H9 (cell line): ENCODE results near the gene HS6ST3. TPM values are rescaled to one million over a fixed set of nuclear protein-coding genes. Genes with fewer than 3 reads are reported as not detected.

Source experiments
- DNase-seq: peaks from one replicate; pipeline ENCODE4 v3.0.0-alpha.2; 2017
- H2AFZ ChIP-seq: one replicate; pipeline ENCODE4 v1.6.1; 2013; ENCODE audit warnings: mild to moderate bottlenecking, low read length, control low read depth, moderate library complexity
- H2AK5ac ChIP-seq: 2 replicates; pipeline ENCODE4 v1.6.1; 2013; ENCODE audit warnings: low read length, control low read depth, mixed read lengths; ENCODE audit not compliant: insufficient read length
- H2BK120ac ChIP-seq: one replicate; pipeline ENCODE4 v1.6.1; 2013; ENCODE audit warnings: low read depth, mild to moderate bottlenecking, low read length, control low read depth, inconsistent platforms; ENCODE audit not compliant: poor library complexity, severe bottlenecking
- H2BK12ac ChIP-seq: 2 replicates; pipeline ENCODE4 v1.6.1; 2013; ENCODE audit warnings: low read length, control low read depth, mixed read lengths, low read depth; ENCODE audit not compliant: insufficient read length
- H2BK15ac ChIP-seq: 2 replicates; pipeline ENCODE4 v1.6.1; 2013; ENCODE audit warnings: low read depth, low read length, control low read depth
- H2BK20ac ChIP-seq: one replicate; pipeline ENCODE4 v1.6.1; 2013; ENCODE audit warnings: low read depth, mild to moderate bottlenecking, low read length, control low read depth, inconsistent platforms; ENCODE audit not compliant: poor library complexity, severe bottlenecking
- H2BK5ac ChIP-seq: 2 replicates; pipeline ENCODE4 v1.6.1; 2013; ENCODE audit warnings: low read length, control low read depth, mixed read lengths; ENCODE audit not compliant: insufficient read length
- H3K14ac ChIP-seq: 2 replicates; pipeline ENCODE4 v1.6.1; 2013; ENCODE audit warnings: low read length, control low read depth; ENCODE audit not compliant: insufficient read depth
- H3K18ac ChIP-seq: 2 replicates; pipeline ENCODE4 v1.6.1; 2013; ENCODE audit warnings: low read depth, mild to moderate bottlenecking, mixed read lengths, low read length, control low read depth; ENCODE audit not compliant: insufficient read length
- H3K23ac ChIP-seq: 2 replicates; pipeline ENCODE4 v1.6.1; 2013; ENCODE audit warnings: low read length, control low read depth, mixed read lengths, low read depth; ENCODE audit not compliant: insufficient read length
- H3K23me2 ChIP-seq: 2 replicates; pipeline ENCODE4 v1.6.1; 2013; ENCODE audit warnings: low read depth, mild to moderate bottlenecking, mixed read lengths, low read length, control low read depth; ENCODE audit not compliant: insufficient read length, poor library complexity, severe bottlenecking
- H3K27ac ChIP-seq: 2 replicates; pipeline ENCODE4 v1.5.1; 2013; ENCODE audit warnings: low read length, control low read depth, mixed read lengths, low read depth; ENCODE audit not compliant: insufficient read length
- H3K27me3 ChIP-seq: 2 replicates; pipeline ENCODE4 v1.6.1; 2013; ENCODE audit warnings: low read length, control low read depth, inconsistent platforms; ENCODE audit not compliant: insufficient read depth
- H3K4ac ChIP-seq: 2 replicates; pipeline ENCODE4 v1.6.1; 2013; ENCODE audit warnings: low read depth, mild to moderate bottlenecking, control low read depth, inconsistent platforms, low read length, moderate library complexity
- H3K4me1 ChIP-seq: 2 replicates; pipeline ENCODE4 v1.6.1; 2013; ENCODE audit warnings: low read length, control low read depth, inconsistent platforms; ENCODE audit not compliant: insufficient read depth
- H3K4me2 ChIP-seq: 2 replicates; pipeline ENCODE4 v1.6.1; 2013; ENCODE audit warnings: low read length, control low read depth, mixed read lengths; ENCODE audit not compliant: insufficient read length, insufficient read depth
- H3K56ac ChIP-seq: 2 replicates; pipeline ENCODE4 v1.6.1; 2013; ENCODE audit warnings: low read depth, mild to moderate bottlenecking, mixed read lengths, low read length, control low read depth; ENCODE audit not compliant: insufficient read length
- H3K79me1 ChIP-seq: 2 replicates; pipeline ENCODE4 v1.6.1; 2013; ENCODE audit warnings: low read depth, mild to moderate bottlenecking, moderate library complexity, low read length, control low read depth, inconsistent platforms; ENCODE audit not compliant: insufficient read depth, poor library complexity, severe bottlenecking
- H3K79me2 ChIP-seq: 2 replicates; pipeline ENCODE4 v1.6.1; 2013; ENCODE audit warnings: low read length, control low read depth, inconsistent platforms; ENCODE audit not compliant: insufficient read depth
- H3K9ac ChIP-seq: 2 replicates; pipeline ENCODE4 v1.6.1; 2013; ENCODE audit warnings: low read length, control low read depth, mixed read lengths; ENCODE audit not compliant: insufficient read length; ENCODE audit errors: extremely low read depth
- H3K9me3 ChIP-seq: one replicate; pipeline ENCODE4 v1.6.1; 2013; ENCODE audit warnings: low read depth, low read length, inconsistent platforms; ENCODE audit not compliant: control insufficient read depth
- H3T11ph ChIP-seq: one replicate; pipeline ENCODE4 v1.6.1; 2013; ENCODE audit warnings: mild to moderate bottlenecking, low read length, control low read depth, inconsistent platforms
- H4K20me1 ChIP-seq: one replicate; pipeline ENCODE4 v1.6.1; 2013; ENCODE audit not compliant: control insufficient read depth, insufficient read length, insufficient read depth
- H4K5ac ChIP-seq: 2 replicates; pipeline ENCODE4 v1.6.1; 2013; ENCODE audit warnings: low read depth, mild to moderate bottlenecking, mixed read lengths, low read length, control low read depth; ENCODE audit not compliant: insufficient read length
- H4K8ac ChIP-seq: replicated peaks from 2 replicates; pipeline ENCODE4 v1.6.1; 2013; ENCODE audit warnings: low read length, control low read depth, mixed read lengths, low read depth; ENCODE audit not compliant: insufficient read length
- H4K91ac ChIP-seq: 2 replicates; pipeline ENCODE4 v1.6.1; 2013; ENCODE audit warnings: low read depth, mild to moderate bottlenecking, moderate library complexity, mixed read lengths, low read length, control low read depth; ENCODE audit not compliant: insufficient read length
- H3K27ac Mint-ChIP-seq, 3 experiments: 2 replicates in 2 of 3; 3 replicates in 1 of 3; pipeline ENCODE4 v1.8.0; 2020 to 2021; ENCODE audit warnings: mixed read lengths in 3 of 3, mild to moderate bottlenecking in 1 of 3, moderate library complexity in 1 of 3
- H3K27me3 Mint-ChIP-seq: 2 replicates; pipeline ENCODE4 v1.8.0; 2021; ENCODE audit warnings: low read depth, mild to moderate bottlenecking, moderate library complexity, mixed read lengths
- H3K36me3 Mint-ChIP-seq, 3 experiments: 2 replicates in 2 of 3; 3 replicates in 1 of 3; pipeline ENCODE4 v1.8.0; 2020 to 2021; ENCODE audit warnings: low read depth in 3 of 3, mixed read lengths in 3 of 3; ENCODE audit not compliant: insufficient read depth in 1 of 3
- H3K4me1 Mint-ChIP-seq, 2 experiments: 2 replicates each; pipeline ENCODE4 v1.8.0; 2020; ENCODE audit warnings: mixed read lengths in 2 of 2
- H3K4me3 Mint-ChIP-seq, 2 experiments: 2 replicates in 1 of 2; 3 replicates in 1 of 2; pipeline ENCODE4 v1.8.0; 2020 to 2021; ENCODE audit warnings: mild to moderate bottlenecking in 2 of 2, mixed read lengths in 2 of 2, moderate library complexity in 1 of 2
- H3K9me3 Mint-ChIP-seq, 2 experiments: 2 replicates in 1 of 2; 3 replicates in 1 of 2; pipeline ENCODE4 v1.8.0; 2020; ENCODE audit warnings: mild to moderate bottlenecking in 2 of 2, mixed read lengths in 2 of 2, moderate library complexity in 1 of 2
- CTCF ChIP-seq: fragments of 200-600 bp; sonication (generic); conservative IDR thresholded peaks from 3 replicates; pipeline ENCODE4 v1.8.0; 2021; ENCODE audit warnings: antibody characterized with exemption, mild to moderate bottlenecking
- WGBS: extraction: QIAGEN DNeasy Blood & Tissue Kit; methylation state at CpG from one replicate; pipeline ENCODE4 v1.1.7; 2013; ENCODE audit warnings: missing lambda C conversion rate, low lambda C conversion rate, mixed read lengths; ENCODE audit not compliant: insufficient read length; ENCODE audit errors: extremely low coverage; 5-methylcytosine and 5-hydroxymethylcytosine counted together
- total RNA-seq: library from RNA; stranded (reverse); gene quantifications from 2 replicates; pipeline ENCODE4 v1.2.1, GENCODE V29; 2021

Gene HS6ST3
- total RNA-seq, 1 experiment from 2014 or later, result 0.44 TPM

DNA sequence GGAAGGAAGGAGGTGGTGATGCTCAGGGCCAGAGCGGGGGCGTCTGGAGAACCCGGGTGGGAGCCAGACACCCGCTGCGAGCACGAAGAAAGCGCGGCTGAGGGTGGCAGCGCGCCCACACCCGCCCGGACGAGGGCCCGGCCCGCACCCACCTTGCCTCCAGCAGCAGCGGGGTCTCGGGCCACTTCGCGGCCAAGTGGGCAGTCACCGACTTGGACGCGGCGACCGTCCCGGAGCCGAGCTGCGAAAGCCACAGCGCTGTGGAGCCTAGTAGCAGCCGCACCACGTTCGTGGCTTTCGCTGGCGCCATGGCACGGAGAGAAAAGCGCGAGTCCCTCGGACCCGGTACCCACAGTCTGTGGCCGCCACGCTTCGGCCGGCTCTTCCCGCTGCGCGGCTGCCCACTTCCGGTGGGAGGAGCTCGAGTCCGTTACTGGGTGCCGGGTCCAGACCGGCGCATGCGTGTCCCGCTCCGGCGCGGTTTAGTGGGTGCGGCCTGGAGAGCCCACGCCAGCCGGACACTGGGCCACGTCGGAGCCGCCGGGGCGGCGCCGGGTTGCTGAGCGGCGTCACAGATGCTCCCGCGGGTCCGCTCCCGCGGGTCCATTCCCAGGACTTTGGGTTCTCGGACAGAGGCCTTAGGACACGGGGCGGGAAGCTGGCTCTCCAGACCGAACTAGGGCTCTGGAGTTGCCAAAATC lies 36.8 kb upstream of the HS6ST3 start, which contains the start of gene UGGT2:
TSS of gene UGGT2 (minus strand) at position 399 of the 701 bp plus-strand sequence. CDS start at position 310, 89 bp downstream.
- peak within 1 kb of the TSS; percentile 77 for H3K4me2 ChIP-seq
- no peak within 1 kb of the TSS for H4K5ac ChIP-seq
- H2BK20ac ChIP-seq, result no peak within 1 kb of the TSS
- no peak within 1 kb of the TSS for H3K4ac ChIP-seq
- no peaks in the 10 kb centered on the region for H3K9me3 ChIP-seq
- peak within 1 kb of the TSS; percentile 85 for H3K14ac ChIP-seq
- H2BK15ac ChIP-seq, result no peak within 1 kb of the TSS
- no peaks in the 10 kb centered on the region for H3K79me1 ChIP-seq
- no peak within 1 kb of the TSS for H2BK12ac ChIP-seq
- Mint-ChIP-seq H3K36me3 (peaks cover 13 to 19% (median 13%) of the 10 kb centered on the region in 3 experiments), H3K4me1 (peaks cover 10 to 14% of the 10 kb centered on the region in 2 experiments), H3K4me3 (peak within 1 kb of the TSS; percentile 93 to 95), H3K9me3 (peaks cover 6 to 9% of the 10 kb centered on the region in 2 experiments), H3K27me3 (no peaks in the 10 kb centered on the region), H3K27ac (peak within 1 kb of the TSS; percentile 87 to 95 (median 89); a peak in 6 of 7 replicates)
- no CpG with 5 or more reads among the region's 77 CpGs for WGBS
- peak within 1 kb of the TSS; percentile 71 for H3K9ac ChIP-seq
- H3K23me2 ChIP-seq, result no peaks in the 10 kb centered on the region
- H4K8ac ChIP-seq, result no peak within 1 kb of the TSS
- no peak within 1 kb of the TSS for H2AK5ac ChIP-seq
- no peak within 1 kb of the TSS for H3K23ac ChIP-seq
- peak within 1 kb of the TSS; percentile 79 for H3K18ac ChIP-seq
- H4K20me1 ChIP-seq, result no peaks in the 10 kb centered on the region
- H3K27ac ChIP-seq, result no peak within 1 kb of the TSS
- H2BK120ac ChIP-seq, result no peak within 1 kb of the TSS
- peak; percentile 91 for DNase-seq
- no peak within 1 kb of the TSS for H2BK5ac ChIP-seq
- no peaks in the 10 kb centered on the region for H3K27me3 ChIP-seq
- H2AFZ ChIP-seq, result peak within 1 kb of the TSS; percentile 58
- no peak within 1 kb of the TSS for H3K56ac ChIP-seq
- TF ChIP-seq CTCF, result no peak
- H3K4me1 ChIP-seq, result no peaks in the 10 kb centered on the region; the same call in 1 of the 2 replicates
- peaks cover 6% of the 10 kb centered on the region; the same call in 1 of the 2 replicates for H3K79me2 ChIP-seq
- no peak within 1 kb of the TSS for H4K91ac ChIP-seq
- no peak within 1 kb of the TSS for H3T11ph ChIP-seq
